ENCODE data around the gene ROR1. TPM values are rescaled to one million over a fixed set of nuclear protein-coding genes. Genes with fewer than 3 reads are reported as not detected.

Gene ROR1
- total RNA-seq, 1 experiment from 2014 or later = 2.7 TPM

- POLR2A ChIA-PET = no interaction called here
- no peak overlapping the region for H3K4me3 ChIP-seq (replicated peaks in 1 of 2; ENCODE audit: low read depth in 1 of 2, low read length in 2 of 2)
- H3K4me2 ChIP-seq (ENCODE audit: low read length) = no peak overlapping the region
- H3K4me1 ChIP-seq (ENCODE audit: control insufficient read depth in 1 of 2, insufficient read depth in 2 of 2, low read length in 2 of 2) = peaks cover 4 to 18% of the 10 kb centered on the region in 2 experiments; a peak in 3 of 4 replicates
- no peak overlapping the region for H3K27ac ChIP-seq (ENCODE audit: low read depth, low read length)
- intact Hi-C loops (cut with micrococcal nuclease) = no loop called here
- no peaks in the 10 kb centered on the region for H3K9me2 ChIP-seq (ENCODE audit: insufficient read depth)
- H3K9me3 ChIP-seq (ENCODE audit: control insufficient read depth in 1 of 2, insufficient read depth in 1 of 2, low read depth in 1 of 2, low read length in 2 of 2) = no peaks in the 10 kb centered on the region
- H4K20me1 ChIP-seq (ENCODE audit: insufficient read depth) = no peaks in the 10 kb centered on the region
- no peak overlapping the region for H2AFZ ChIP-seq (ENCODE audit: low read depth, low read length, poor library complexity, severe bottlenecking)
- no TSS peak for BruUV-seq (replicated peaks)
- TF ChIP-seq SP1 (IDR thresholded peaks at IDR 0.05; ENCODE audit: low read depth) (no peak), TCF7L2 (IDR thresholded peaks at IDR 0.05; ENCODE audit: borderline replicate concordance, extremely low read depth, insufficient read depth, insufficient read length) (no peak), CTCF (IDR thresholded peaks at IDR 0.05 in 2 of 3, conservative IDR thresholded peaks at IDR 0.05 in 1 of 3; ENCODE audit: borderline replicate concordance in 1 of 3, insufficient read depth in 1 of 3, low read depth in 2 of 3, low read length in 2 of 3) (no peak)
- CTCF ChIA-PET = interaction anchor here (1.3 kb wide), 1 partner anchor 205 kb away, joined by 4 read pairs; no protein-coding TSS in a partner anchor
- no peaks in the 10 kb centered on the region for H3K79me2 ChIP-seq (ENCODE audit: insufficient read depth, low read length)
- H3K27me3 ChIP-seq (ENCODE audit: insufficient read depth, low read length) = no peaks in the 10 kb centered on the region
- H3K36me3 ChIP-seq (ENCODE audit: control insufficient read depth in 1 of 2, insufficient read depth in 2 of 2, low read length in 2 of 2) = no peaks in the 10 kb centered on the region
- RAD21 ChIA-PET (ENCODE audit: low non-redundant PET in 1 of 2, low total read pairs in 2 of 2, uncharacterized antibody in 2 of 2, unreplicated experiment in 2 of 2) = no interaction called here
- ATAC-seq (no peak), DNase-seq (ENCODE audit: low read depth, low spot score) (no peak)
- no peak overlapping the region for H3K9ac ChIP-seq (ENCODE audit: low read length)
These were observed 122.9 kb downstream of the ROR1 start for GRCh38 chr1:63896755-63897154.

- POLR2A ChIA-PET = no interaction called here
- BruUV-seq (replicated peaks) = no TSS peak
- no peaks in the 10 kb centered on the region for H3K79me2 ChIP-seq (ENCODE audit: insufficient read depth, low read length)
These were observed 124.8 kb downstream of the ROR1 start for GRCh38 chr1:63898428-63899196.

More at GRCh38 chr1:63898428-63899196, 124.8 kb downstream of the ROR1 start:
- Histone ChIP-seq H3K9me3 (ENCODE audit: control insufficient read depth in 1 of 2, insufficient read depth in 1 of 2, low read depth in 1 of 2, low read length in 2 of 2) (no peaks in the 10 kb centered on the region), H3K9ac (ENCODE audit: low read length) (no peak overlapping the region), H3K4me2 (ENCODE audit: low read length) (no peak overlapping the region), H4K20me1 (ENCODE audit: insufficient read depth) (no peaks in the 10 kb centered on the region), H3K27ac (ENCODE audit: low read depth, low read length) (no peak overlapping the region), H2AFZ (ENCODE audit: low read depth, low read length, poor library complexity, severe bottlenecking) (no peak overlapping the region), H3K36me3 (ENCODE audit: control insufficient read depth in 1 of 2, insufficient read depth in 2 of 2, low read length in 2 of 2) (no peaks in the 10 kb centered on the region), H3K4me3 (replicated peaks in 1 of 2; ENCODE audit: low read depth in 1 of 2, low read length in 2 of 2) (no peak overlapping the region), H3K9me2 (ENCODE audit: insufficient read depth) (no peaks in the 10 kb centered on the region), H3K27me3 (ENCODE audit: insufficient read depth, low read length) (no peaks in the 10 kb centered on the region), H3K4me1 (ENCODE audit: control insufficient read depth in 1 of 2, insufficient read depth in 2 of 2, low read length in 2 of 2) (peaks cover 0 to 14% of the 10 kb centered on the region in 2 experiments; a peak in 1 of 4 replicates)
- DNase-seq (ENCODE audit: low read depth, low spot score) (no peak), ATAC-seq (no peak)
- ChIA-PET CTCF (no interaction called here), RAD21 (ENCODE audit: low non-redundant PET in 1 of 2, low total read pairs in 2 of 2, uncharacterized antibody in 2 of 2, unreplicated experiment in 2 of 2) (no interaction called here)
- TF ChIP-seq POLR2A (IDR thresholded peaks at IDR 0.05; ENCODE audit: borderline replicate concordance, extremely low read depth, insufficient read depth, insufficient read length) (no peak), JUND (IDR thresholded peaks at IDR 0.05) (no peak), CEBPB (IDR thresholded peaks at IDR 0.05; ENCODE audit: low read depth) (no peak), ZFX (IDR thresholded peaks at IDR 0.05) (no peak), POLR2AphosphoS5 (IDR thresholded peaks at IDR 0.05; ENCODE audit: low read depth, low read length) (no peak), MAX (IDR thresholded peaks at IDR 0.05) (no peak), ATF3 (IDR thresholded peaks at IDR 0.05) (no peak), ZNF274 (IDR thresholded peaks at IDR 0.05; ENCODE audit: low read depth, low read length) (no peak), TCF7L2 (IDR thresholded peaks at IDR 0.05; ENCODE audit: borderline replicate concordance, extremely low read depth, insufficient read depth, insufficient read length) (no peak)
- TF ChIP-seq, protein P1, sequence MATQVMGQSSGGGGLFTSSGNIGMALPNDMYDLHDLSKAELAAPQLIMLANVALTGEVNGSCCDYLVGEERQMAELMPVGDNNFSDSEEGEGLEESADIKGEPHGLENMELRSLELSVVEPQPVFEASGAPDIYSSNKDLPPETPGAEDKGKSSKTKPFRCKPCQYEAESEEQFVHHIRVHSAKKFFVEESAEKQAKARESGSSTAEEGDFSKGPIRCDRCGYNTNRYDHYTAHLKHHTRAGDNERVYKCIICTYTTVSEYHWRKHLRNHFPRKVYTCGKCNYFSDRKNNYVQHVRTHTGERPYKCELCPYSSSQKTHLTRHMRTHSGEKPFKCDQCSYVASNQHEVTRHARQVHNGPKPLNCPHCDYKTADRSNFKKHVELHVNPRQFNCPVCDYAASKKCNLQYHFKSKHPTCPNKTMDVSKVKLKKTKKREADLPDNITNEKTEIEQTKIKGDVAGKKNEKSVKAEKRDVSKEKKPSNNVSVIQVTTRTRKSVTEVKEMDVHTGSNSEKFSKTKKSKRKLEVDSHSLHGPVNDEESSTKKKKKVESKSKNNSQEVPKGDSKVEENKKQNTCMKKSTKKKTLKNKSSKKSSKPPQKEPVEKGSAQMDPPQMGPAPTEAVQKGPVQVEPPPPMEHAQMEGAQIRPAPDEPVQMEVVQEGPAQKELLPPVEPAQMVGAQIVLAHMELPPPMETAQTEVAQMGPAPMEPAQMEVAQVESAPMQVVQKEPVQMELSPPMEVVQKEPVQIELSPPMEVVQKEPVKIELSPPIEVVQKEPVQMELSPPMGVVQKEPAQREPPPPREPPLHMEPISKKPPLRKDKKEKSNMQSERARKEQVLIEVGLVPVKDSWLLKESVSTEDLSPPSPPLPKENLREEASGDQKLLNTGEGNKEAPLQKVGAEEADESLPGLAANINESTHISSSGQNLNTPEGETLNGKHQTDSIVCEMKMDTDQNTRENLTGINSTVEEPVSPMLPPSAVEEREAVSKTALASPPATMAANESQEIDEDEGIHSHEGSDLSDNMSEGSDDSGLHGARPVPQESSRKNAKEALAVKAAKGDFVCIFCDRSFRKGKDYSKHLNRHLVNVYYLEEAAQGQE (IDR thresholded peaks at IDR 0.05; ENCODE audit: low read depth) = no peak
- intact Hi-C loops (cut with micrococcal nuclease) = no loop called here

Data from HCT116 (cell line).